ENCODE measurements around the gene EXOC6. TPM values are rescaled to one million over a fixed set of nuclear protein-coding genes. Genes with fewer than 3 reads are reported as not detected.

EXOC6 gene
- polyA plus RNA-seq, 1 donor from 2014 or later: 26.3 TPM

- Histone ChIP-seq H3K27me3 (ENCODE audit: insufficient read depth, low read depth, low read length) (no peaks in the 10 kb centered on the region), H3F3A (ENCODE audit: insufficient read depth, low read length, poor library complexity, severe bottlenecking) (no peaks in the 10 kb centered on the region), H3K9ac (ENCODE audit: low read length) (no peak overlapping the region), H2AFZ (ENCODE audit: low read depth, low read length) (no peak overlapping the region), H3K4me3 (ENCODE audit: low read length) (no peak overlapping the region), H3K36me3 (ENCODE audit: insufficient read depth, low read length) (no peaks in the 10 kb centered on the region), H3K27ac (ENCODE audit: low read length) (no peak overlapping the region), H4K20me1 (ENCODE audit: insufficient read depth) (no peaks in the 10 kb centered on the region), H3K9me3 (ENCODE audit: low read length) (no peaks in the 10 kb centered on the region), H3K9me2 (ENCODE audit: insufficient read depth, low read length) (no peaks in the 10 kb centered on the region), H3K4me2 (ENCODE audit: low read length) (no peak overlapping the region), H3K79me2 (replicated peaks; ENCODE audit: insufficient read depth, low read length) (no peaks in the 10 kb centered on the region)
- no peak for TF ChIP-seq SMC3 (conservative IDR thresholded peaks at IDR 0.05; ENCODE audit: poor library complexity)
- no peak for TF ChIP-seq EP300 (conservative IDR thresholded peaks at IDR 0.05; ENCODE audit: poor library complexity, severe bottlenecking)
Measured at GRCh38 chr10:92989250-92989649, 140.9 kb downstream of the EXOC6 start.

DNA sequence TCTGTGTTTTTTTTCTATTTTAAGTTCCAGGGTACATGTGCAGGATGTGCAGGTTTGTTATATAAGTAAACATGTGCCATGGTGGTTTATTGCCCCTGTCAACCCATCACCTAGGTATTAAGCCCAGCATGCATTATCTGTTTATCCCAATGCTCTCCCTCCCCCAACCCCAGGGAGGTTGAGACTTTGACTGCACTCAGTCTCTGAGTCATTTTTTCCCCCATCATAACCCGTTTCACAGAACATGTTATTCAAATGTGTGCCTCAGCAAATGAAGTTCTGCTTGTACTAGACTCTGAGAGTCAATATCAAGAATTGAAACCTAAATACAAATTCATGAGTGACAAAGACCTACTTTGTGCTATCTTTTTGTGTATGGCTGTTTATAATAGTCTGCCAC is 142.3 kb downstream of the EXOC6 start:
- H3K9ac ChIP-seq (ENCODE audit: low read length): no peak overlapping the region
- no peaks in the 10 kb centered on the region for H4K20me1 ChIP-seq (ENCODE audit: insufficient read depth)
- TF ChIP-seq RAD21 (conservative IDR thresholded peaks at IDR 0.05) (no peak), EZH2 (IDR thresholded peaks at IDR 0.05; ENCODE audit: borderline replicate concordance, insufficient read depth, low read length, poor library complexity, severe bottlenecking) (no peak), SMC3 (conservative IDR thresholded peaks at IDR 0.05; ENCODE audit: poor library complexity) (no peak), TAF1 (IDR thresholded peaks at IDR 0.05; ENCODE audit: low read depth) (no peak), MXI1 (conservative IDR thresholded peaks at IDR 0.05; ENCODE audit: poor library complexity, severe bottlenecking) (no peak), EP300 (conservative IDR thresholded peaks at IDR 0.05; ENCODE audit: poor library complexity, severe bottlenecking) (no peak), POLR2AphosphoS5 (IDR thresholded peaks at IDR 0.05) (no peak)
- TF ChIP-seq, protein P1, sequence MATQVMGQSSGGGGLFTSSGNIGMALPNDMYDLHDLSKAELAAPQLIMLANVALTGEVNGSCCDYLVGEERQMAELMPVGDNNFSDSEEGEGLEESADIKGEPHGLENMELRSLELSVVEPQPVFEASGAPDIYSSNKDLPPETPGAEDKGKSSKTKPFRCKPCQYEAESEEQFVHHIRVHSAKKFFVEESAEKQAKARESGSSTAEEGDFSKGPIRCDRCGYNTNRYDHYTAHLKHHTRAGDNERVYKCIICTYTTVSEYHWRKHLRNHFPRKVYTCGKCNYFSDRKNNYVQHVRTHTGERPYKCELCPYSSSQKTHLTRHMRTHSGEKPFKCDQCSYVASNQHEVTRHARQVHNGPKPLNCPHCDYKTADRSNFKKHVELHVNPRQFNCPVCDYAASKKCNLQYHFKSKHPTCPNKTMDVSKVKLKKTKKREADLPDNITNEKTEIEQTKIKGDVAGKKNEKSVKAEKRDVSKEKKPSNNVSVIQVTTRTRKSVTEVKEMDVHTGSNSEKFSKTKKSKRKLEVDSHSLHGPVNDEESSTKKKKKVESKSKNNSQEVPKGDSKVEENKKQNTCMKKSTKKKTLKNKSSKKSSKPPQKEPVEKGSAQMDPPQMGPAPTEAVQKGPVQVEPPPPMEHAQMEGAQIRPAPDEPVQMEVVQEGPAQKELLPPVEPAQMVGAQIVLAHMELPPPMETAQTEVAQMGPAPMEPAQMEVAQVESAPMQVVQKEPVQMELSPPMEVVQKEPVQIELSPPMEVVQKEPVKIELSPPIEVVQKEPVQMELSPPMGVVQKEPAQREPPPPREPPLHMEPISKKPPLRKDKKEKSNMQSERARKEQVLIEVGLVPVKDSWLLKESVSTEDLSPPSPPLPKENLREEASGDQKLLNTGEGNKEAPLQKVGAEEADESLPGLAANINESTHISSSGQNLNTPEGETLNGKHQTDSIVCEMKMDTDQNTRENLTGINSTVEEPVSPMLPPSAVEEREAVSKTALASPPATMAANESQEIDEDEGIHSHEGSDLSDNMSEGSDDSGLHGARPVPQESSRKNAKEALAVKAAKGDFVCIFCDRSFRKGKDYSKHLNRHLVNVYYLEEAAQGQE (IDR thresholded peaks at IDR 0.05; ENCODE audit: borderline replicate concordance): no peak
- TF ChIP-seq, protein P2, sequence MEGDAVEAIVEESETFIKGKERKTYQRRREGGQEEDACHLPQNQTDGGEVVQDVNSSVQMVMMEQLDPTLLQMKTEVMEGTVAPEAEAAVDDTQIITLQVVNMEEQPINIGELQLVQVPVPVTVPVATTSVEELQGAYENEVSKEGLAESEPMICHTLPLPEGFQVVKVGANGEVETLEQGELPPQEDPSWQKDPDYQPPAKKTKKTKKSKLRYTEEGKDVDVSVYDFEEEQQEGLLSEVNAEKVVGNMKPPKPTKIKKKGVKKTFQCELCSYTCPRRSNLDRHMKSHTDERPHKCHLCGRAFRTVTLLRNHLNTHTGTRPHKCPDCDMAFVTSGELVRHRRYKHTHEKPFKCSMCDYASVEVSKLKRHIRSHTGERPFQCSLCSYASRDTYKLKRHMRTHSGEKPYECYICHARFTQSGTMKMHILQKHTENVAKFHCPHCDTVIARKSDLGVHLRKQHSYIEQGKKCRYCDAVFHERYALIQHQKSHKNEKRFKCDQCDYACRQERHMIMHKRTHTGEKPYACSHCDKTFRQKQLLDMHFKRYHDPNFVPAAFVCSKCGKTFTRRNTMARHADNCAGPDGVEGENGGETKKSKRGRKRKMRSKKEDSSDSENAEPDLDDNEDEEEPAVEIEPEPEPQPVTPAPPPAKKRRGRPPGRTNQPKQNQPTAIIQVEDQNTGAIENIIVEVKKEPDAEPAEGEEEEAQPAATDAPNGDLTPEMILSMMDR (IDR thresholded peaks at IDR 0.05; ENCODE audit: poor library complexity, severe bottlenecking): no peak
- no peaks in the 10 kb centered on the region for H3K9me2 ChIP-seq (ENCODE audit: insufficient read depth, low read length)
- no peak overlapping the region for H2AFZ ChIP-seq (ENCODE audit: low read depth, low read length)
- peaks cover 5% of the 10 kb centered on the region for H3F3A ChIP-seq (ENCODE audit: insufficient read depth, low read length, poor library complexity, severe bottlenecking)
- H3K9me3 ChIP-seq (ENCODE audit: low read length): no peaks in the 10 kb centered on the region
- no peaks in the 10 kb centered on the region for H3K79me2 ChIP-seq (replicated peaks; ENCODE audit: insufficient read depth, low read length)
- no peak overlapping the region for H3K27ac ChIP-seq (ENCODE audit: low read length)
- H3K4me3 ChIP-seq (ENCODE audit: low read length): no peak overlapping the region
- no peaks in the 10 kb centered on the region for H3K27me3 ChIP-seq (ENCODE audit: insufficient read depth, low read depth, low read length)
- H3K36me3 ChIP-seq (ENCODE audit: insufficient read depth, low read length): no peaks in the 10 kb centered on the region
- H3K4me2 ChIP-seq (ENCODE audit: low read length): no peak overlapping the region

GRCh38 chr10:92991513-92991912 is 143.2 kb downstream of the EXOC6 start:
- Histone ChIP-seq H3K27me3 (ENCODE audit: insufficient read depth, low read depth, low read length) (no peaks in the 10 kb centered on the region), H2AFZ (ENCODE audit: low read depth, low read length) (no peak overlapping the region), H3K4me2 (ENCODE audit: low read length) (no peak overlapping the region), H3K9ac (ENCODE audit: low read length) (no peak overlapping the region), H3K9me2 (ENCODE audit: insufficient read depth, low read length) (no peaks in the 10 kb centered on the region), H3K9me3 (ENCODE audit: low read length) (no peaks in the 10 kb centered on the region), H3K36me3 (ENCODE audit: insufficient read depth, low read length) (no peaks in the 10 kb centered on the region), H3K27ac (ENCODE audit: low read length) (no peak overlapping the region), H4K20me1 (ENCODE audit: insufficient read depth) (no peaks in the 10 kb centered on the region), H3F3A (ENCODE audit: insufficient read depth, low read length, poor library complexity, severe bottlenecking) (peaks cover 5% of the 10 kb centered on the region), H3K4me3 (ENCODE audit: low read length) (no peak overlapping the region), H3K79me2 (replicated peaks; ENCODE audit: insufficient read depth, low read length) (no peaks in the 10 kb centered on the region)
- no peak for TF ChIP-seq EP300 (conservative IDR thresholded peaks at IDR 0.05; ENCODE audit: poor library complexity, severe bottlenecking)
- TF ChIP-seq, protein P1 (IDR thresholded peaks at IDR 0.05; ENCODE audit: borderline replicate concordance): no peak
- TF ChIP-seq EZH2 (IDR thresholded peaks at IDR 0.05; ENCODE audit: borderline replicate concordance, insufficient read depth, low read length, poor library complexity, severe bottlenecking): no peak
- no peak for TF ChIP-seq RAD21 (conservative IDR thresholded peaks at IDR 0.05)
- TF ChIP-seq MXI1 (conservative IDR thresholded peaks at IDR 0.05; ENCODE audit: poor library complexity, severe bottlenecking): no peak
- no peak for TF ChIP-seq SMC3 (conservative IDR thresholded peaks at IDR 0.05; ENCODE audit: poor library complexity)
- TF ChIP-seq, protein P2 (IDR thresholded peaks at IDR 0.05; ENCODE audit: poor library complexity, severe bottlenecking): no peak
- TF ChIP-seq POLR2AphosphoS5 (IDR thresholded peaks at IDR 0.05): no peak
- TF ChIP-seq TAF1 (IDR thresholded peaks at IDR 0.05; ENCODE audit: low read depth): no peak

Measured in neural cell (in vitro differentiated cells).